ENCODE measurements around the gene PHPT1. TPM values are rescaled to one million over a fixed set of nuclear protein-coding genes. Genes with fewer than 3 reads are reported as not detected.

Gene PHPT1
- total and polyA plus RNA-seq, 2 experiments from 2014 or later = 86.2 to 437 TPM

GRCh38 chr9:136808075-136808805 is 41.0 kb upstream of the PHPT1 start:
- no peak for DNase-seq (ENCODE audit: low spot score)
- no peak overlapping the region for H2AFZ ChIP-seq
- H3K27ac Mint-ChIP-seq = peak overlapping the region; percentile 30; the same call in 1 of the 2 replicates

More at GRCh38 chr9:136808075-136808805, 41.0 kb upstream of the PHPT1 start:
- Histone ChIP-seq H3K79me2 (replicated peaks; ENCODE audit: insufficient read depth) (peaks cover 49% of the 10 kb centered on the region), H3K36me3 (ENCODE audit: insufficient read depth) (peaks cover 4% of the 10 kb centered on the region; the same call in 1 of the 2 replicates), H4K20me1 (replicated peaks; ENCODE audit: insufficient read depth) (peaks cover 38% of the 10 kb centered on the region), H3F3A (replicated peaks; ENCODE audit: low read depth) (0 out of 2 replicates have a peak, but pooled peaks cover 3% of the 10 kb centered on the region), H3K4me3 (peak overlapping the region; percentile 97), H3K4me2 (peak overlapping the region; percentile 94), H3K27ac (ENCODE audit: low read depth) (no peak overlapping the region), H3K9me2 (ENCODE audit: insufficient read depth) (no peaks in the 10 kb centered on the region), H3K27me3 (ENCODE audit: insufficient read depth) (no peaks in the 10 kb centered on the region), H3K4me1 (ENCODE audit: insufficient read depth) (peaks cover 11% of the 10 kb centered on the region; the same call in 1 of the 2 replicates)
- Mint-ChIP-seq H3K36me3 (ENCODE audit: low read depth) (peaks cover 37% of the 10 kb centered on the region), H3K4me1 (peaks cover 23% of the 10 kb centered on the region), H3K4me3 (peak overlapping the region; percentile 80), H3K9me3 (no peaks in the 10 kb centered on the region; the same call in 2 of the 3 replicates), H3K27me3 (ENCODE audit: insufficient read depth, low read depth, poor library complexity) (peaks cover 22% of the 10 kb centered on the region)
- ATAC-seq = peak; percentile 11
- TF ChIP-seq ZNF114 (CRISPR knock-in tag; IDR thresholded peaks at IDR 0.05) (no peak), CREB1 (CRISPR knock-in tag; IDR thresholded peaks at IDR 0.05; ENCODE audit: low read depth) (no peak), EZH2 (IDR thresholded peaks at IDR 0.05; ENCODE audit: low read depth, unreplicated experiment) (no peak), EZH2phosphoT487 (IDR thresholded peaks at IDR 0.05; ENCODE audit: unreplicated experiment) (no peak), REST (IDR thresholded peaks at IDR 0.05; ENCODE audit: unreplicated experiment) (no peak), ETS1 (IDR thresholded peaks at IDR 0.05) (no peak)

All from GM23338 (cell line).